Measurements from ENCODE around the gene TADA2B. TPM values are rescaled to one million over a fixed set of nuclear protein-coding genes. Genes with fewer than 3 reads are reported as not detected.

Gene TADA2B
- total RNA-seq, 4 donors from 2014 or later = 55.4 to 70.2 (median 56.4) TPM

- Histone ChIP-seq H3K36me3 (peaks cover 0 to 3% of the 10 kb centered on the region in 2 donors), H3K27ac (no peak overlapping the region), H3K4me3 (no peak overlapping the region), H3K4me1 (peaks cover 10 to 12% of the 10 kb centered on the region in 2 donors), H3K9me3 (no peaks in the 10 kb centered on the region), H3K27me3 (no peaks in the 10 kb centered on the region)
- DNase-seq (no peak), ATAC-seq (no peak)
- TF ChIP-seq CTCF (IDR thresholded peaks at IDR 0.05 in 4 of 5, conservative IDR thresholded peaks at IDR 0.05 in 1 of 5) = no peak
- no peak for TF ChIP-seq POLR2A (IDR thresholded peaks at IDR 0.05)
- in situ Hi-C loops (cut with MboI; ENCODE audit: low sequenced_read_pairs in 4 of 4) (no loop called here), intact Hi-C loops (cut with DNase I; ENCODE audit: low total_unique reads) (no loop called here)
These were observed 5.7 kb upstream of the TADA2B start for GRCh38 chr4:7037425-7037824.

DNA sequence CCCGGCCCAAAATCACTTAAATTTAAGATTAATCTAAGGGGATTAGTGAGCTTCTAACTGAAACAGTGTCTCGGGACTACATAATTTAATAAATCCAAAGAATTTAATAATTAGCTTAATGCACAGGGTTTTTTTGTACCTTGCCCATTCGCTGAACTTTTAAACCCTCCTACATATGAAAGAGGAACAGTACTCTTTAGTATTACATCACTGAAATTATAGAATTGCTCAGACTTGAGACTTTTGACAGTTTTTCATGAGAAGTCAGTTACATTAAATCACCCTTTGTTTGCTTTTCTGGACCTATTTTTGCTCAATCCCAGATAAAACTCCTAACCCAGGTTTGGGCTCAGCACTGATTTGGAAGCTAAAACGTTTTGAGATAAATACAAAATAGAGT, 2.4 kb upstream of the TADA2B start:
- H3K4me1 ChIP-seq = peaks cover 27 to 30% of the 10 kb centered on the region in 2 donors
- no peak for ATAC-seq
- H3K27ac ChIP-seq = no peak overlapping the region
- no peak for TF ChIP-seq CTCF (IDR thresholded peaks at IDR 0.05 in 4 of 5, conservative IDR thresholded peaks at IDR 0.05 in 1 of 5)
- no peak for TF ChIP-seq POLR2A (IDR thresholded peaks at IDR 0.05)
- no peak overlapping the region for H3K4me3 ChIP-seq
- in situ Hi-C loops (cut with MboI; ENCODE audit: low sequenced_read_pairs in 4 of 4) (no loop called here), intact Hi-C loops (cut with DNase I; ENCODE audit: low total_unique reads) (no loop called here)
- H3K36me3 ChIP-seq = no peaks in the 10 kb centered on the region
- no peaks in the 10 kb centered on the region for H3K27me3 ChIP-seq
- H3K9me3 ChIP-seq = no peaks in the 10 kb centered on the region
- DNase-seq = no peak

DNA sequence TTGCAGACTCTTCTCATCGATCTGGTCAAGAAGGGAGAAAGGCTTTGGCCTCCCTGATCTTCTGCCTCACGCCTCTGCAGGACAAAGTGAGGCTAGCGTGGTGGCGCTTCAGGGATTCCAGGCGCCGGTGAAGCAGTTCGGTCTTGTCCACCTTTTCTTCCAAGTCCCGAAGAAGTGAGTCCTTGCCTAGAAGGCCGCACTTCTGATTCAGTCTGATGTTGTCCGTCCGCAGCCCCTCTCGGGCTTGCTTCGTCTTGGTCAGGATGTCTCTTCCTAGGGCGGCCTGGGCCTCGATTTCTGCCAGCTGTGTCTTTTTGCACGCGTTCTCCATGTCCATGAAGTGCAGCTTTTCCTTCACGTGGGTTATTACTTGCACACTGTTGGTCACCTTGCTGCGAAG, 1.9 kb upstream of the TADA2B start:
- intact Hi-C loops (cut with DNase I; ENCODE audit: low total_unique reads) = no loop called here
- no peaks in the 10 kb centered on the region for H3K36me3 ChIP-seq
- H3K27ac ChIP-seq = no peak overlapping the region
- no peak overlapping the region for H3K4me3 ChIP-seq
- H3K27me3 ChIP-seq = no peaks in the 10 kb centered on the region
- in situ Hi-C loops (cut with MboI; ENCODE audit: low sequenced_read_pairs in 4 of 4) = no loop called here
- H3K4me1 ChIP-seq = peaks cover 32 to 35% of the 10 kb centered on the region in 2 donors
- H3K9me3 ChIP-seq = no peaks in the 10 kb centered on the region
- no peak for ATAC-seq
- TF ChIP-seq POLR2A (IDR thresholded peaks at IDR 0.05) (no peak), CTCF (IDR thresholded peaks at IDR 0.05 in 4 of 5, conservative IDR thresholded peaks at IDR 0.05 in 1 of 5) (no peak)
- DNase-seq = no peak

DNA sequence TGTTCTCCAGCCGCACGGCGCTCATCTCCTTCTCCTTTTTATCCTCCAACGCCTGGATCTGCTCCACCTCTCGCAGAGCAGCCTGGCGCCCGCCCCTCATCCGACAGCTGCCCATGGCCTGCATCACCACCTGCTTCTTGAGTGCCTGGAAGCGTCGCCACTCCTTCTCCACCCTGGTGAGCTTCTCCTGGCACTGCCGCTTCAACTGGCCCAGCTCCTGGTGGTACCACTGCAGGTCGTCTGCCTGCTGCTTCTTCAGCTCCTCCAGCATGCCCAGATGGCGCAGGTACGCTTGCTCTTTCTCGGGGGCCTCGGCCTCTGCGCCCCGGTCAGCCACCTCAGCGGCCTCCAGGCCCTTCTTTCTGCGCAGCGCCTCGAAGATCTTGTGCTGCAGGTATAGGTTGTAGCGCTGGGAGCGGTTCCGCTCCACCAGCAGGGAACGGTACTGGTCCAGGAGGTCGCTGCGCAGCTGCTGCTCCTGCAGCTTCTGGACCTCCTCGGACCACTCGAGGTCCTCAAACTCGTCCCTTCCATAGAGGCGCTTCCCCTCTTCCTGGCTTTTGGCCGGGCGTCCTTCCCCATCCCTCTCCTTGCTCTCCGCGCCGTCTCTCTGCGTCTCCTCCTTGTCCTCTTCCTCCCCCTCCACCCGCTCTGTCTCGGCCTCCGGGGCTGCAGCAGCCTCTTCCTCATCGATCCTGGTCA, 1.2 kb upstream of the TADA2B start:
- H3K27ac ChIP-seq = peak overlapping the region in 3 of 4 donors; percentile 63 to 73 (median 72)
- no peaks in the 10 kb centered on the region for H3K36me3 ChIP-seq
- ATAC-seq = no peak
- peak in 1 of 2 donors; percentile 41 for DNase-seq
- intact Hi-C loops (cut with DNase I; ENCODE audit: low total_unique reads) (loop anchor here (2.0 kb wide), 1 partner anchor 259 kb away; the partner anchor contains the start of gene KIAA0232), in situ Hi-C loops (cut with MboI; ENCODE audit: low sequenced_read_pairs in 4 of 4) (no loop called here)
- no peak for TF ChIP-seq CTCF (IDR thresholded peaks at IDR 0.05 in 4 of 5, conservative IDR thresholded peaks at IDR 0.05 in 1 of 5)
- TF ChIP-seq POLR2A (IDR thresholded peaks at IDR 0.05) = no peak
- no peaks in the 10 kb centered on the region for H3K27me3 ChIP-seq
- peak overlapping the region; percentile 78 to 92 (median 84) for H3K4me3 ChIP-seq
- H3K4me1 ChIP-seq = peaks cover 39 to 42% of the 10 kb centered on the region in 2 donors
- H3K9me3 ChIP-seq = no peaks in the 10 kb centered on the region

Measured in gastrocnemius medialis (tissue), 4 donors.